HepG2 (cell line): Measurements from ENCODE around the gene TBC1D14. TPM values are rescaled to one million over a fixed set of nuclear protein-coding genes. Genes with fewer than 3 reads are reported as not detected.
A peak's percentile ranks its signal among the peaks of the same experiment; 100 is the strongest.

Source experiments
- HDAC1 ChIP-seq: sonication (generic); formaldehyde crosslinking; IDR thresholded peaks from 2 replicates; pipeline ENCODE4 v1.5.1; 2020; ENCODE audit warnings: mild to moderate bottlenecking, missing genetic modification reagents
- HNF1B ChIP-seq: sonication (generic); formaldehyde crosslinking; IDR thresholded peaks from 2 replicates; pipeline ENCODE4 v1.5.1; 2020; ENCODE audit warnings: mild to moderate bottlenecking, moderate library complexity, missing genetic modification reagents
- NFE2L2 ChIP-seq: fragments of 150-350 bp; IDR thresholded peaks from 2 replicates; pipeline ENCODE4 v1.6.1; 2014; ENCODE audit warnings: low read length
- NR2F1 ChIP-seq, 2 experiments: fragments of 450-650 bp in 1 of 2; formaldehyde crosslinking in 1 of 2; IDR thresholded peaks; 2 replicates each; pipeline versions ENCODE4 v1.5.0 to v1.6.1; 2016 to 2020; ENCODE audit warnings: mild to moderate bottlenecking in 1 of 2, missing compliant biosample characterization in 1 of 2, missing genetic modification reagents in 1 of 2, moderate library complexity in 1 of 2
- ZFP36L2 ChIP-seq: sonication (generic); formaldehyde crosslinking; IDR thresholded peaks from 2 replicates; pipeline ENCODE4 v1.4.0; 2020; ENCODE audit warnings: missing genetic modification reagents
- ZNF362 ChIP-seq: sonication (generic); formaldehyde crosslinking; IDR thresholded peaks from 2 replicates; pipeline ENCODE4 v1.4.0; 2020; ENCODE audit warnings: missing genetic modification reagents, mild to moderate bottlenecking, borderline replicate concordance
- ZNF747 ChIP-seq: sonication (generic); formaldehyde crosslinking; IDR thresholded peaks from 2 replicates; pipeline ENCODE4 v1.8.1; 2023; ENCODE audit warnings: missing genetic modification reagents, mild to moderate bottlenecking, borderline replicate concordance
- ZSCAN29 ChIP-seq: sonication (generic); formaldehyde crosslinking; conservative IDR thresholded peaks from 2 replicates; pipeline ENCODE4 v1.4.0; 2020; ENCODE audit warnings: mild to moderate bottlenecking, missing genetic modification reagents
- polyA plus RNA-seq, 8 experiments: library from polyadenylated mRNA; depleted of rRNA in 3 of 8; stranded (reverse) in 7 of 8; unstranded in 1 of 8; fragments of >200 nt; fragmentation: Illumina TruSeq in 4 of 8; extraction: Trizol in 4 of 8; gene quantifications; 2 replicates each; pipeline versions ENCODE4 v1.2.1 to v1.2.3, GENCODE V29; 2011 to 2016; ENCODE audit warnings: low read depth in 4 of 8, missing spikeins in 1 of 8, mixed read lengths in 1 of 8; ENCODE audit not compliant: insufficient read depth in 1 of 8
- total RNA-seq, 5 experiments: library from RNA; depleted of rRNA; stranded (reverse); fragments of >200 nt; fragmentation: Illumina TruSeq; extraction: Trizol; gene quantifications; 2 replicates each; pipeline ENCODE4 v1.2.3, GENCODE V29; 2016; ENCODE audit warnings: low read depth in 1 of 5
- TF ChIP-seq, protein P1 (sequence below), 2 experiments: fragments of 450-650 bp in 1 of 2; sonication (generic) in 1 of 2; formaldehyde crosslinking in 1 of 2; IDR thresholded peaks; 2 replicates each; pipeline versions ENCODE4 v1.6.1 to v1.8.0; 2016 to 2022; ENCODE audit warnings: antibody characterized with exemption in 1 of 2, mild to moderate bottlenecking in 1 of 2, missing genetic modification reagents in 1 of 2

The TBC1D14 gene
- total and polyA plus RNA-seq, 2 of the 13 experiments (the other 11 are each of a cell fraction or from before 2014, with no cell fraction given), result 29.5 to 46.5 TPM

DNA sequence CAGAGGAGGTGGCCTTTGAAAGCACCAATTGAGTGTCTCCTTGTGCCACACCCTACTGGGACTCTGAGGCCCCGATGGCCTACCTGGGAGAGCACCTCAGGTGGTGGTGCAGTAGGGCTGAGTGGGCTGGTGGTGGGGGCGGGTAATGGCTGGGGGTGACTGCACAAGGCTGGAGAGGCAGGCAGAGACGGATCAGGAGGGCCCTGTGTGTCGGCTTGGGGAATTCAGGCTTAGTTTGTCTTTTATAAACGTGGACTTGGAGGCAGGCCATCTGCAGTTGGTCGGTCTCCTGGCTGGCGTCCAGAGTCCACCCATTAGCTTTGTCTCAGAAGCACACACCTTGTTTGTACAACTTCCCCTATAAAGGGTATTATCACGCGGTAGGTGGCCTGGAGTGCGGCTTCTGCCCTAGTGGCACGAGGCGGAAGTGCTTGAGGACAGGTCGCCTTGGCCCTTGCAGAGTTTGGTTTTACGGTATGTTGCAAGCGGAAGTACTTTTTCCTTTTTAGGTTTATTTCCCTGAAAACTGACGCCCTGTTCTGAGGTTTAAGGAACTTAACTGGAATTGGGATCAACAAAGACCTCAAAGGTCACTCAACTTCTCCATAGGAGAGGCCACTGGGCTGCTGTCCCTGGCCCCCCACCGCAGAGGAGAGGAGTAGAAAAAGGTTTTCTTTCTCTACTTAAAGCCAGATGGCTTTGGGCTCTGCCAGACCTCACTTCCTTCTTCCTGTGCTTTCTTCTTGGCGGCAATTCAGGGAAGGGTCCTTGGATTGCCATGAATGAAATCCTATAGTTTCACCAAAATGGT lies 8.0 kb downstream of the TBC1D14 start (continued):
- no peak for TF ChIP-seq ZFP36L2 (CRISPR knock-in tag)
- TF ChIP-seq, protein P1, sequence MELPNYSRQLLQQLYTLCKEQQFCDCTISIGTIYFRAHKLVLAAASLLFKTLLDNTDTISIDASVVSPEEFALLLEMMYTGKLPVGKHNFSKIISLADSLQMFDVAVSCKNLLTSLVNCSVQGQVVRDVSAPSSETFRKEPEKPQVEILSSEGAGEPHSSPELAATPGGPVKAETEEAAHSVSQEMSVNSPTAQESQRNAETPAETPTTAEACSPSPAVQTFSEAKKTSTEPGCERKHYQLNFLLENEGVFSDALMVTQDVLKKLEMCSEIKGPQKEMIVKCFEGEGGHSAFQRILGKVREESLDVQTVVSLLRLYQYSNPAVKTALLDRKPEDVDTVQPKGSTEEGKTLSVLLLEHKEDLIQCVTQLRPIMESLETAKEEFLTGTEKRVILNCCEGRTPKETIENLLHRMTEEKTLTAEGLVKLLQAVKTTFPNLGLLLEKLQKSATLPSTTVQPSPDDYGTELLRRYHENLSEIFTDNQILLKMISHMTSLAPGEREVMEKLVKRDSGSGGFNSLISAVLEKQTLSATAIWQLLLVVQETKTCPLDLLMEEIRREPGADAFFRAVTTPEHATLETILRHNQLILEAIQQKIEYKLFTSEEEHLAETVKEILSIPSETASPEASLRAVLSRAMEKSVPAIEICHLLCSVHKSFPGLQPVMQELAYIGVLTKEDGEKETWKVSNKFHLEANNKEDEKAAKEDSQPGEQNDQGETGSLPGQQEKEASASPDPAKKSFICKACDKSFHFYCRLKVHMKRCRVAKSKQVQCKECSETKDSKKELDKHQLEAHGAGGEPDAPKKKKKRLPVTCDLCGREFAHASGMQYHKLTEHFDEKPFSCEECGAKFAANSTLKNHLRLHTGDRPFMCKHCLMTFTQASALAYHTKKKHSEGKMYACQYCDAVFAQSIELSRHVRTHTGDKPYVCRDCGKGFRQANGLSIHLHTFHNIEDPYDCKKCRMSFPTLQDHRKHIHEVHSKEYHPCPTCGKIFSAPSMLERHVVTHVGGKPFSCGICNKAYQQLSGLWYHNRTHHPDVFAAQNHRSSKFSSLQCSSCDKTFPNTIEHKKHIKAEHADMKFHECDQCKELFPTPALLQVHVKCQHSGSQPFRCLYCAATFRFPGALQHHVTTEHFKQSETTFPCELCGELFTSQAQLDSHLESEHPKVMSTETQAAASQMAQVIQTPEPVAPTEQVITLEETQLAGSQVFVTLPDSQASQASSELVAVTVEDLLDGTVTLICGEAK (IDR thresholded peaks at IDR 0.05), result no peak
- TF ChIP-seq, protein P1 (CRISPR knock-in tag; IDR thresholded peaks at IDR 0.05), result peak; percentile 48; the same call in 1 of the 2 replicates
- peak; percentile 92 for TF ChIP-seq HNF1B (CRISPR knock-in tag)
- TF ChIP-seq ZSCAN29 (CRISPR knock-in tag), result peak; percentile 90; the same call in 1 of the 2 replicates
- TF ChIP-seq ZNF747 (CRISPR knock-in tag), result no peak; the same call in 1 of the 2 replicates
- peak; percentile 87 for TF ChIP-seq HDAC1 (CRISPR knock-in tag)
- TF ChIP-seq NFE2L2, result no peak
- peak; percentile 68; the same call in 1 of the 2 replicates for TF ChIP-seq ZNF362 (CRISPR knock-in tag)
- peak; percentile 67 to 70 for TF ChIP-seq NR2F1 (CRISPR knock-in tag; IDR thresholded peaks at IDR 0.05)
